GM12801 (cell line): ENCODE results near the gene GPR42.

Experiments used
- TF ChIP-seq, protein P1 (sequence below): IDR thresholded peaks from one replicate; pipeline ENCODE4 v1.5.1; 2011; ENCODE audit warnings: control low read depth; ENCODE audit not compliant: insufficient read length; ENCODE audit errors: extremely low read depth

Gene GPR42

DNA sequence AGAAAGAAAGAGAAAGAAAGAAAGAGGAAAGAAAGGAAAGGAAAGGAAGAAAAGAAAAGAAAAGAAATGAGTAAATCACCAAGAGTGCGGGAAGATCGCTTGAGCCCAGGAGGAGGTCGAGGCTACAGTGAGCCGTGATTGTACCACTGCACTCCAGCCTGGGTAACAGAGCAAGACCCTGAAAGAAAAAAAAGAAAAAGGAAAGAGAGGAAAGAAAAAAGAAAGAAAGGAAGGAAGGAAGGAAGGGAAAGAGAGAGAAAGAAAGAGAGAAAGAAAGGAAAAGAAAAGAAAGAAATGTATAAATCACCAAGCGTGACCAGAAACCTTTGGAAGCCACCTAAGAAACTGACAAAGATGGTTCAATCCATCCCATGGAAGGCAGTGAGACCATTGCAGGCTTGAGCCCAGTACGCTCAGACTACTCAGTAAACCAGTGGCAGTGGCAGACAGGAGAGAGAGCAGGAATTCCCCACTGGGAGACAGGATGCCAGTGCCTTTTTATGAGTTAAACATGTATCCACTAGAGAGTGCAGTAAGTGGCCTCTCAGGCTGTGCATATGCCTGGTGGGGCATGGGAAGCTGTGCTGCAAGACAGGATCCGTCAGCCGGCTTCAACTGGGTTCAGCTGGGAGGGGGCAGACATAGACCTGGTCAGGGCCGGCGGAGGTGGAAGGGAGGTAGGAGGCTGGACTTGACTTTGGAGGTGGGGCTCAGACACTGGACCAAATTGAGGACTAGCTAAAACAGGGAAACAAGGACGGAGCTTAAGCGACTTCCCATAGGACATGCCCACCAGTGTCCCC, 4.8 kb downstream of the GPR42 start:
- TF ChIP-seq, protein P1, sequence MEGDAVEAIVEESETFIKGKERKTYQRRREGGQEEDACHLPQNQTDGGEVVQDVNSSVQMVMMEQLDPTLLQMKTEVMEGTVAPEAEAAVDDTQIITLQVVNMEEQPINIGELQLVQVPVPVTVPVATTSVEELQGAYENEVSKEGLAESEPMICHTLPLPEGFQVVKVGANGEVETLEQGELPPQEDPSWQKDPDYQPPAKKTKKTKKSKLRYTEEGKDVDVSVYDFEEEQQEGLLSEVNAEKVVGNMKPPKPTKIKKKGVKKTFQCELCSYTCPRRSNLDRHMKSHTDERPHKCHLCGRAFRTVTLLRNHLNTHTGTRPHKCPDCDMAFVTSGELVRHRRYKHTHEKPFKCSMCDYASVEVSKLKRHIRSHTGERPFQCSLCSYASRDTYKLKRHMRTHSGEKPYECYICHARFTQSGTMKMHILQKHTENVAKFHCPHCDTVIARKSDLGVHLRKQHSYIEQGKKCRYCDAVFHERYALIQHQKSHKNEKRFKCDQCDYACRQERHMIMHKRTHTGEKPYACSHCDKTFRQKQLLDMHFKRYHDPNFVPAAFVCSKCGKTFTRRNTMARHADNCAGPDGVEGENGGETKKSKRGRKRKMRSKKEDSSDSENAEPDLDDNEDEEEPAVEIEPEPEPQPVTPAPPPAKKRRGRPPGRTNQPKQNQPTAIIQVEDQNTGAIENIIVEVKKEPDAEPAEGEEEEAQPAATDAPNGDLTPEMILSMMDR: no peak

DNA sequence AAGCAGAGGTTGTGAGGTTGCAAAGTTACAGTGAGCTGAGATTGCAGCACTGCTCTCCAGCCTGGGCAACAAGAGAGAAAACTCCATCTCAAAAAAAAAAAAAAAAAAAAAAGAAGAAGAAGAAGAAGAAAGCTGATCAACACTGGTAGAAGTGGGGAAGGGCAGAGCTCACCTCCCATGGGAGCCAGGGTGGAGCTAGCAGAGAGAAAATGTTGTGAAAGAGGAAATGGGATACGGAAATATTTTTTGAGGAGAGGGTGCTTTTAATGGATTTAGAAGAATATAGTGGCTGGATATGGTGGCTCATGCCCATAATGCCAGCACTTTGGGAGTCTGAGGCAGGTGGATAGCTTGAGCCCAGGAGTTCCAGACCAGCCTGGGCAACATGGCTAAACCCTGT, 6.8 kb downstream of the GPR42 start:
- TF ChIP-seq, protein P1: no peak

DNA sequence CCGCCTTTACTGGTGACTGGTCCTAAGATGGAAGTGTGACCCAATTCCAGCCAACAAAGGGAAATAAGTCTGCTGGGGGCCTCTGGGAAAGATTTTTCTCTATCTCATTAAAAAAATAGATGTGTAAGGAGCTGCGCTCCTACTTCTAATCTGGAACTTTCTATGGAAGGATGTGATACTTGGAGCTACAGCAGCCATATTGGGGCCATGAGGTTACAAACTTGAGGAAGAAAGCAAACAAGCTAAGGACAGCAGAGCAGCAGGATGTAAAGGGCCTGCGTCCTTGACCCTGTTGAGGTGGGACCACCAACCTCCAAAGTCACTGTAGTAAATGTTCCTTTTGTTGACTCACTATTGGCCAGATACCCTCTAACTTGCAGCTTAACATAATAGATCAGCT, 7.5 kb downstream of the GPR42 start:
- TF ChIP-seq, protein P1: no peak

DNA sequence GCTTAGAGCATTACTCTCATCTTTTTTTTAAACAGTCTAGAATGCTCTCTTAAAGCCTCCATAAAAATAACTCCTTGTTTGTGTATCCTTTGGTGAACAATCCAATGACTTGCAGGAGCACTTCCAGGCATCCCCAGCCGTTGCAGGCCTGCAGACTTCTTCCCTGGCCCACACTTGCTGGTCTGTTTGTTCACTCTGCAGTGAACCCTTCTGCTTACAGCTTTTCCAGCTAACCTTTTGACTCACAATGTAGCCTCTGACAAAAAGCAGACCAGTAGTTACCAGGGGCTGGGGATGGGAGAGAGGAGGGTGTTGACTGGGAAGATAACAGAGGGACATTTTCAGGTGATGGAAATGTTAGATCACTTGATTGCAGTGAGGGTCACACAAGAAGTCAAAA, 9.1 kb downstream of the GPR42 start:
- TF ChIP-seq, protein P1: no peak

DNA sequence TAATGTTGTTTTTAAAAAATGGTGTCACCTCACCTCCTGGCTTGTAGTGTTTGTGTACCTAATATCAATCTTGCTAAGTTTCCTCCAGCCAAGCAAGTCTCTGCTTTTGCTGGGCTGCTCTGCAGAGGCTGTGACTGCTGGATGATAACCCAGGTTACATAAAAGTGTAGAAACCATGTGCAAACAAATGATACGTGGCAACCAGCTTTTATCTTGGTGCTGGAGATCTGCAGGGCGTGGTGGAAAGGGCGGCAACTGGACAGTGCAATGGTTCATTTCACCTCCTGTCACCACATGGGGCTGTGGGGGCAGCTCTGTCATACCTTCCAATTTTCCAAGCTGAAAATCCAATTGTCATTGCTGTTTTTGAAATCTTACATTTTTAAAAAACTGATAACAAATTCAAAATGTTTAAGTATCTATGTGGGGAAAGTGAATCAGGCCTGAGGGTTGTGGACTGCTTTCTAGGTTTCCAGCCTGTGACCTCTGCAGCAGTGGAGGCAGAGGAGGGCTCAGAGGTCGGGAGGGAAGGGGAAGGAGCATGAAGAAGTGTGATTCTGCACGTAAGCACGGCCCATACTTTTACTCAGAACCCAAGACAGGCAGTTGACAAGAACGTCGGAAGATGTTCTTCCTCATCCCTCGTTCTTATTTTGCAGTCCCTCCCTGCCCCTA, 9.7 kb downstream of the GPR42 start:
- TF ChIP-seq, protein P1: no peak

DNA sequence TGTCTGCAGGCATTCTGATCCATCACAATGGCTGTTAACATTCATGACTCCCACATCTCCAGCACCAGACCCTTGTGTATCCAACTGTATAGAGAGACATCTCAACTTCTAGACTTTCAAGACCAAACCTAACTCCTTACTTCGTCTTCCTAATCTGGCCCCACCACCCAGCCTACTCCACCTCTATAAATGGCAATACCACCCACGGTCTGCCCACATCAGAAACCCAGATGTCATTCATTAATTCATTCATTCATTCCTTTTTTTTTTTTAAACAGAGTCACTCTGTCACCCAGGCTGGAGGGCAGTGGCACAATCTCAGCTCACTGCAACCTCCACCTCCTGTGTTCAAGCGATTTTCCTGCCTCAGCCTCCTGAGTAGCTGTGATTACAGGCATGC, 10.4 kb downstream of the GPR42 start:
- TF ChIP-seq, protein P1: no peak

DNA sequence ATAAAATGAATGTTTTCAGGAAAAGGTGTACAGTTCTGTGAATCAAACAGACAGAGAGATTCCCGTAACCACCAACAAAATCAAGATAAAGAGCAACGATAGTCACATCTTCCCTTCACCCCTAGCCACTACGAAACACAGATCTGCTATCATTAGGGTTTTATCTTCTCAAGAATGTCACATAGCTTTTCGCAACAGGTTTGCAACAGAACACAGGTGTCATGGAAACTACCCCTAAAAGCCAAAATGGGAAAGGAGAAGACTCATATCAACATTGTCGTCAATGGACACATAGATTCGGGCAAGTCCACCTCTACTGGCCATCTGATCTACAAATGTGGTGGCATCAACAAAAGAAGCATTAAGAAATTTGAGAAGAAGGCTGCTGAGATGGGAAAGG, 11.1 kb downstream of the GPR42 start:
- TF ChIP-seq, protein P1: no peak
